K562 (cell line): ENCODE measurements around the gene SMIM12. TPM values are rescaled to one million over a fixed set of nuclear protein-coding genes. Genes with fewer than 3 reads are reported as not detected.

Source experiments
- ATF4 ChIP-seq: fragments of 450-650 bp; formaldehyde crosslinking; IDR thresholded peaks from 2 replicates; pipeline ENCODE4 v1.4.0; 2022; ENCODE audit warnings: mild to moderate bottlenecking, moderate library complexity
- C11orf30 ChIP-seq: fragments of 450-650 bp; IDR thresholded peaks from 2 replicates; pipeline ENCODE4 v1.6.1; 2016; ENCODE audit warnings: low read depth, mild to moderate bottlenecking
- CCNT2 ChIP-seq: IDR thresholded peaks from 2 replicates; pipeline ENCODE4 v1.6.1; 2011; ENCODE audit warnings: borderline replicate concordance, low read depth, mild to moderate bottlenecking, moderate library complexity, mixed read lengths, low read length; ENCODE audit not compliant: insufficient read length; ENCODE audit errors: extremely low read depth
- E4F1 ChIP-seq: fragments of 250-450 bp; sonication (Bioruptor Pico); IDR thresholded peaks from 2 replicates; pipeline ENCODE4 v1.5.0; 2021; ENCODE audit warnings: mild to moderate bottlenecking, borderline replicate concordance
- HDAC2 ChIP-seq: fragments of 450-650 bp; IDR thresholded peaks from 2 replicates; pipeline ENCODE4 v1.6.1; 2016; ENCODE audit warnings: mild to moderate bottlenecking
- HIVEP1 ChIP-seq: fragments of 250-450 bp; sonication (Bioruptor Pico); IDR thresholded peaks from 2 replicates; pipeline ENCODE4 v1.4.0; 2020; ENCODE audit warnings: mild to moderate bottlenecking
- HMBOX1 ChIP-seq: sonication (generic); IDR thresholded peaks from 2 replicates; pipeline ENCODE4 v1.6.1; 2016
- MIER1 ChIP-seq: fragments of 450-650 bp; IDR thresholded peaks from 2 replicates; pipeline ENCODE4 v1.6.1; 2016; ENCODE audit warnings: antibody characterized with exemption, mild to moderate bottlenecking, low read depth
- NFIC ChIP-seq: fragments of 450-650 bp; IDR thresholded peaks from 2 replicates; pipeline ENCODE4 v1.6.1; 2017; ENCODE audit warnings: mild to moderate bottlenecking, inconsistent platforms
- PTTG1 ChIP-seq: fragments of 450-650 bp; IDR thresholded peaks from 2 replicates; pipeline ENCODE4 v1.6.1; 2016; ENCODE audit warnings: low read depth, mild to moderate bottlenecking, missing genetic modification characterization, missing compliant biosample characterization
- SREBF2 ChIP-seq: sonication (generic); formaldehyde crosslinking; IDR thresholded peaks from 2 replicates; pipeline ENCODE4 v1.4.0; 2020; ENCODE audit warnings: mild to moderate bottlenecking, missing genetic modification reagents
- SUPT5H ChIP-seq: fragments of 450-650 bp; IDR thresholded peaks from 2 replicates; pipeline ENCODE4 v1.6.1; 2016
- ZNF408 ChIP-seq: fragments of 250-450 bp; sonication (Bioruptor Pico); IDR thresholded peaks from 2 replicates; pipeline ENCODE4 v1.4.0; 2020; ENCODE audit warnings: low read depth, mild to moderate bottlenecking, moderate library complexity
- ZNF436 ChIP-seq: fragments of 250-450, 450-650 bp; sonication (Bioruptor Pico); formaldehyde crosslinking; IDR thresholded peaks from 2 replicates; pipeline ENCODE4 v1.7.0; 2020; ENCODE audit warnings: mild to moderate bottlenecking
- polyA plus RNA-seq, 8 experiments: library from polyadenylated mRNA; depleted of rRNA in 4 of 8; stranded (reverse) in 5 of 8; unstranded in 3 of 8; fragments of >200 nt; fragmentation: Nextera tagmentation in 2 of 8; fragmentation: Illumina TruSeq in 1 of 8; extraction: Ambion mirVana in 2 of 8; extraction: Trizol in 1 of 8; gene quantifications; 2 replicates each; pipeline versions ENCODE4 v1.2.1 to v1.2.3, GENCODE V29; 2011 to 2014; ENCODE audit warnings: inconsistent platforms in 1 of 8, missing spikeins in 1 of 8
- total RNA-seq, 7 experiments: library from RNA; depleted of rRNA in 6 of 7; stranded (reverse); fragments of >200 nt in 6 of 7; fragmentation: Illumina TruSeq in 2 of 7; extraction: Trizol in 2 of 7; gene quantifications; 2 replicates each; pipeline versions ENCODE4 v1.2.1 to v1.2.3, GENCODE V29; 2011 to 2021; ENCODE audit warnings: low replicate concordance in 1 of 7
- TF ChIP-seq, protein P1 (sequence below): fragments of 450-650 bp; IDR thresholded peaks from 2 replicates; pipeline ENCODE4 v1.6.1; 2016; ENCODE audit warnings: low read depth

The SMIM12 gene
- total and polyA plus RNA-seq, 9 of the 15 experiments (the other 6 are each of a cell fraction or from before 2014, with no cell fraction given): 51.7 to 112 (median 63.9) TPM

- TF ChIP-seq, protein P1, sequence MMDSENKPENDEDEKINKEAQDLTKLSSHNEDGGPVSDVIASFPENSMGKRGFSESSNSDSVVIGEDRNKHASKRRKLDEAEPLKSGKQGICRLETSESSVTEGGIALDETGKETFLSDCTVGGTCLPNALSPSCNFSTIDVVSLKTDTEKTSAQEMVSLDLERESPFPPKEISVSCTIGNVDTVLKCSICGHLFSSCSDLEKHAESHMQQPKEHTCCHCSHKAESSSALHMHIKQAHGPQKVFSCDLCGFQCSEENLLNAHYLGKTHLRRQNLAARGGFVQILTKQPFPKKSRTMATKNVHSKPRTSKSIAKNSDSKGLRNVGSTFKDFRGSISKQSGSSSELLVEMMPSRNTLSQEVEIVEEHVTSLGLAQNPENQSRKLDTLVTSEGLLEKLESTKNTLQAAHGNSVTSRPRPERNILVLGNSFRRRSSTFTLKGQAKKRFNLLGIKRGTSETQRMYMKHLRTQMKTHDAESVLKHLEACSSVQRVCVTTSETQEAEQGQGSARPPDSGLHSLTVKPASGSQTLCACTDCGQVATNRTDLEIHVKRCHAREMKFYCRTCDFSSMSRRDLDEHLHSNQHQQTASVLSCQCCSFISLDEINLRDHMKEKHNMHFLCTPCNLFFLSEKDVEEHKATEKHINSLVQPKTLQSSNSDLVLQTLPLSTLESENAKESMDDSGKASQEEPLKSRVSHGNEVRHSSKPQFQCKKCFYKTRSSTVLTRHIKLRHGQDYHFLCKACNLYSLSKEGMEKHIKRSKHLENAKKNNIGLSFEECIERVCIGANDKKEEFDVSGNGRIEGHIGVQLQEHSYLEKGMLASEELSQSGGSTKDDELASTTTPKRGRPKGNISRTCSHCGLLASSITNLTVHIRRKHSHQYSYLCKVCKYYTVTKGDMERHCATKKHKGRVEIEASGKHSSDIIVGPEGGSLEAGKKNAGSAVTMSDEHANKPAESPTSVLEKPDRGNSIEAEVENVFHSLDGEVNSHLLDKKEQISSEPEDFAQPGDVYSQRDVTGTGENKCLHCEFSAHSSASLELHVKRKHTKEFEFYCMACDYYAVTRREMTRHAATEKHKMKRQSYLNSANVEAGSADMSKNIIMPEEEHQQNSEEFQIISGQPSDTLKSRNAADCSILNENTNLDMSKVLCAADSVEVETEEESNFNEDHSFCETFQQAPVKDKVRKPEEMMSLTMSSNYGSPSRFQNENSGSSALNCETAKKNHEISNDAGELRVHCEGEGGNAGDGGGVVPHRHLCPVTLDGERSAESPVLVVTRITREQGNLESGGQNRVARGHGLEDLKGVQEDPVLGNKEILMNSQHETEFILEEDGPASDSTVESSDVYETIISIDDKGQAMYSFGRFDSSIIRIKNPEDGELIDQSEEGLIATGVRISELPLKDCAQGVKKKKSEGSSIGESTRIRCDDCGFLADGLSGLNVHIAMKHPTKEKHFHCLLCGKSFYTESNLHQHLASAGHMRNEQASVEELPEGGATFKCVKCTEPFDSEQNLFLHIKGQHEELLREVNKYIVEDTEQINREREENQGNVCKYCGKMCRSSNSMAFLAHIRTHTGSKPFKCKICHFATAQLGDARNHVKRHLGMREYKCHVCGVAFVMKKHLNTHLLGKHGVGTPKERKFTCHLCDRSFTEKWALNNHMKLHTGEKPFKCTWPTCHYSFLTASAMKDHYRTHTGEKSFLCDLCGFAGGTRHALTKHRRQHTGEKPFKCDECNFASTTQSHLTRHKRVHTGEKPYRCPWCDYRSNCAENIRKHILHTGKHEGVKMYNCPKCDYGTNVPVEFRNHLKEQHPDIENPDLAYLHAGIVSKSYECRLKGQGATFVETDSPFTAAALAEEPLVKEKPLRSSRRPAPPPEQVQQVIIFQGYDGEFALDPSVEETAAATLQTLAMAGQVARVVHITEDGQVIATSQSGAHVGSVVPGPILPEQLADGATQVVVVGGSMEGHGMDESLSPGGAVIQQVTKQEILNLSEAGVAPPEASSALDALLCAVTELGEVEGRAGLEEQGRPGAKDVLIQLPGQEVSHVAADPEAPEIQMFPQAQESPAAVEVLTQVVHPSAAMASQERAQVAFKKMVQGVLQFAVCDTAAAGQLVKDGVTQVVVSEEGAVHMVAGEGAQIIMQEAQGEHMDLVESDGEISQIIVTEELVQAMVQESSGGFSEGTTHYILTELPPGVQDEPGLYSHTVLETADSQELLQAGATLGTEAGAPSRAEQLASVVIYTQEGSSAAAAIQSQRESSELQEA: no peak
- TF ChIP-seq HIVEP1 (CRISPR knock-in tag) (no peak), HMBOX1 (no peak), NFIC (peak; percentile 87), C11orf30 (no peak), ZNF408 (CRISPR knock-in tag) (no peak), MIER1 (peak; percentile 95), ATF4 (CRISPR knock-in tag) (no peak), CCNT2 (no peak), E4F1 (CRISPR knock-in tag) (no peak), PTTG1 (tag) (peak; percentile 37; the same call in 1 of the 2 replicates), HDAC2 (0 out of 2 replicates have a peak, but pooled peaks have one; percentile 37), ZNF436 (no peak), SUPT5H (no peak), SREBF2 (CRISPR knock-in tag) (no peak)
Measured at GRCh38 chr1:34907487-34908090, 48.0 kb upstream of the SMIM12 start (continued).
